TTC549 (cell line): Measurements from ENCODE around the gene SLC9B2.

Experiments
- FAIRE-seq: peaks from 2 replicates; lab custom pipeline; 2012; peaks lifted over from hg19 to GRCh38; lab: Jason Lieb, UNC

Gene SLC9B2

GRCh38 chr4:103076747-103077347 lies at the start of gene SLC9B2:
Gene SLC9B2, minus strand, starts transcription at chr4:103076761. Its CDS starts 9,211 bp downstream, at chr4:103067550.
- no peak for FAIRE-seq

- FAIRE-seq: no peak
Measured at GRCh38 chr4:103126126-103126525, 49.6 kb upstream of the SLC9B2 start.

- FAIRE-seq: no peak
Measured at GRCh38 chr4:103123114-103123513, 46.6 kb upstream of the SLC9B2 start.

- no peak for FAIRE-seq
Measured at GRCh38 chr4:103118166-103118565, 41.6 kb upstream of the SLC9B2 start.

GRCh38 chr4:103111598-103111997 lies 35.0 kb upstream of the SLC9B2 start:
- FAIRE-seq: no peak

- no peak for FAIRE-seq
Measured at GRCh38 chr4:103108542-103108941, 32.0 kb upstream of the SLC9B2 start.

- FAIRE-seq: no peak
Measured at GRCh38 chr4:103105558-103106356, 29.2 kb upstream of the SLC9B2 start.

- FAIRE-seq: no peak
Measured at GRCh38 chr4:103104886-103105285, 28.3 kb upstream of the SLC9B2 start.

- FAIRE-seq: no peak
Measured at GRCh38 chr4:103100691-103101090, 24.1 kb upstream of the SLC9B2 start.

- FAIRE-seq: peak; percentile 97
Measured at GRCh38 chr4:103099691-103100392, 23.3 kb upstream of the SLC9B2 start, which contains the start of gene BDH2. Gene BDH2, minus strand, starts transcription at chr4:103099834. Its CDS starts 3,580 bp downstream, at chr4:103096254.

GRCh38 chr4:103098756-103099440 lies 22.3 kb upstream of the SLC9B2 start:
- FAIRE-seq: no peak

- FAIRE-seq: no peak
Measured at GRCh38 chr4:103098341-103098740, 21.8 kb upstream of the SLC9B2 start.

GRCh38 chr4:103097112-103097511 lies 20.6 kb upstream of the SLC9B2 start:
- FAIRE-seq: no peak

- FAIRE-seq: no peak
Measured at GRCh38 chr4:103095080-103095479, 18.5 kb upstream of the SLC9B2 start.

GRCh38 chr4:103092245-103092644 lies 15.7 kb upstream of the SLC9B2 start:
- no peak for FAIRE-seq

GRCh38 chr4:103091601-103092223 lies 15.2 kb upstream of the SLC9B2 start:
- FAIRE-seq: peak; percentile 89

GRCh38 chr4:103089481-103089880 lies 12.9 kb upstream of the SLC9B2 start:
- FAIRE-seq: no peak

GRCh38 chr4:103086551-103086950 lies 10.0 kb upstream of the SLC9B2 start:
- FAIRE-seq: no peak

GRCh38 chr4:103085555-103086196 lies 9.1 kb upstream of the SLC9B2 start:
- no peak for FAIRE-seq

- no peak for FAIRE-seq
Measured at GRCh38 chr4:103079621-103080020, 3.1 kb upstream of the SLC9B2 start.
